GM12892 (cell line): ENCODE measurements around the gene PRPF8.

Experiments used
- POLR2A ChIP-seq: IDR thresholded peaks from 2 replicates; pipeline ENCODE4 v1.6.1; 2011; ENCODE audit warnings: low read depth, low read length, control low read depth
- POLR2AphosphoS5 ChIP-seq: IDR thresholded peaks from 2 replicates; pipeline ENCODE4 v1.6.1; 2011; ENCODE audit warnings: low read depth, low read length, control low read depth
- TAF1 ChIP-seq: IDR thresholded peaks from 2 replicates; pipeline ENCODE4 v1.6.1; 2011; ENCODE audit warnings: low read depth, mild to moderate bottlenecking, control low read depth, low read length, borderline replicate concordance

GRCh38 chr17:1727876-1728630 lies 43.4 kb upstream of the PRPF8 start:
- TF ChIP-seq POLR2A (no peak), POLR2AphosphoS5 (no peak), TAF1 (no peak)
